Stimulated activated CD4-positive, alpha-beta T cell treated with anti-CD3 and anti-CD28 coated beads, TNF-alpha, amount 100 ng/mL, for 48 hours (primary cell): ENCODE measurements around the gene NISCH.

Experiments
- DNase-seq, 3 donors: peaks; one replicate each; pipeline ENCODE4 v3.0.0-alpha.2; 2020; ENCODE audit warnings: low read depth in 3 of 3

NISCH gene

DNA sequence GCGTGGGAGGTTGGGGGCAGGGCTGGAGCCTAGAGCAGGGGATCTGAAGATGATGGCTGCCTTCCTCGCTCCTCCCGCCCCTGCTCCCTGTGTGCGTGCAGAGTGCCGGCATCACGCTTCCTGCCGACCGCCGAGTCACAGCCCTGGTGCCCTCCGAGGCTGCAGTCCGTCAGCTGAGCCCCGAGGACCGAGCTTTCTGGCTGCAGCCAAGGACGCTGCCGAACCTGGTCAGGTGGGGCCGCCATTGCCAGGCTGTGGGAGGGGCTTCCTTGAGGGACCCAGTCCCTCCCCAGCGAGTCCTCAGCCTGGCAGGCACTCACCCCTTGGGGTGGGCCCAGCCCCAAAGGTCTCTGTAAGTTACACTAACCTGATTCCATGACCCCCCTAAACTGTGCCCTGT lies 57.3 kb downstream of the NISCH start:
- no peak for DNase-seq

DNA sequence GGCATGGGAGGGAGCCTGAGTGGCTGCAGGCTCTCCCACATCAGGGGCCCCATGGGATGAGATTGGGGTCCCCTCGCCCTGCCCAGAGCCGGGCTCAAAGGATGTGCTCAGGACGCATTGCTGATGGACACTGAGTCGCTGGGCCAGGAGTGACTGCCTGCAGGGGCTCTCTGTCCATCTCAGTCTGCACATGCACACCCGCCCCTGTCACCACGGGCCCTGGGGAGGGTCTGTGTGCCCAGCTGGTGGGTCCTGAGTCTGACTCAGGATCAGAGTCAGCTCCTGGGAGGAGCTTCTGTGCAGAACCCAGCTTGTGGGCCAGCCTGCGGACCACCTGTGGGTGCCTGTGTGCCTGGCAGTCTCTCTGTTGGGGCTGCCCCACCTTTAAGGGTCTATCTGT lies 57.9 kb downstream of the NISCH start:
- DNase-seq: no peak

DNA sequence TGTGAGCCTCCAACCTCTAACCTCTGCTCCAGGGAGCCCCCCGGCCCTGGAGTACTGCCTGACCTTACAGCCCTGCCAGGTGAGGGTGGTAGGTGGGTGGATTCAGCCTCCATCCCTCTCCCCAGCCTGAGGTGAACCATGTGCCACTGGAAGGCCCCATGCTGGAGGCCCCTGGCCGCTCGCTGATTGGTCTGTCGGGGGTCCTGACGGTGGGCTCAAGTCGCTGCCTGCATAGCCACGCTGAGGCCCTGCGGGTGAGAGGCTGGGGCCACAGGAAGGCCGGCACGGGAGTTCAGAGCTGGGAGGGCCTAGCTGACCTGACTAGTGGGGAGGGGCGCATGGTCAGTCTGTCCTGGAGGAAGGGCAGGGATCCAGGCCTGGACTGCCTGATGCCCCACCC lies 59.2 kb downstream of the NISCH start:
- DNase-seq: no peak

- no peak for DNase-seq
These were observed 59.8 kb downstream of the NISCH start for GRCh38 chr3:52515192-52515591.

GRCh38 chr3:52516509-52517195 lies 61.2 kb downstream of the NISCH start:
- no peak for DNase-seq

GRCh38 chr3:52517796-52518722 lies 62.7 kb downstream of the NISCH start:
- no peak for DNase-seq

DNA sequence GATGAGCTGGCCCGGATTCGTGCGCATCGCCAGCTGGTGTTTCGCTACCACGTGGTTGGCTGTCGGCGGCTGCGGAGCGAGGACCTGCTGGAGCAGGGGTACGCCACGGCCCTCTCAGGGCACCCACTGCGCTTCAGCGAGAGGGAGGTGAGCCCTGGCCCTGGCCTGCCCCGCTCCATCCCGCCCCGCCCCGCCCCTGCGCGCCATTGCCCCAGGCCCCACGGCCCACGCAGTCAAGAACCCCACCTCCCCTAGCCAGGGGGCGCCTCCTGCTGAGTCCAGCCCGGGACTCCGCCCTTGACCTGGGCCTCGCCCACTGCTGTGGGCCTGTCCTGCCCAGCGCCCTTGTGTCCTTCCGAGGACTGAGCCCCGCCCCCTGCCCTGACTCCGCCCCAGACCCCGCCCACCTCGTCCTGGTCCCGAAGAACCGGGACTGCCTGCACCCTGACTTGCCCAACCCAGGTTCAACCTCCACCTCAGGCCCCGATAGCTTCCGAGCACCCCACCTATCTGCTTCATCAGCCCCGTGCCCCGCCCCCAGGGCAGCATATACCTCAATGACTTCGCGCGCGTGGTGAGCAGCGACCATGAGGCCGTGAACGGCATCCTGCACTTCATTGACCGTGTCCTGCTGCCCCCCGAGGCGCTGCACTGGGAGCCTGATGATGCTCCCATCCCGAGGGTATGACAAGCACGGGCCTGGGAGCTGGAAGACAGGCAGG lies 63.5 kb downstream of the NISCH start:
- DNase-seq: no peak

GRCh38 chr3:52519445-52520140 lies 64.2 kb downstream of the NISCH start:
- no peak for DNase-seq

DNA sequence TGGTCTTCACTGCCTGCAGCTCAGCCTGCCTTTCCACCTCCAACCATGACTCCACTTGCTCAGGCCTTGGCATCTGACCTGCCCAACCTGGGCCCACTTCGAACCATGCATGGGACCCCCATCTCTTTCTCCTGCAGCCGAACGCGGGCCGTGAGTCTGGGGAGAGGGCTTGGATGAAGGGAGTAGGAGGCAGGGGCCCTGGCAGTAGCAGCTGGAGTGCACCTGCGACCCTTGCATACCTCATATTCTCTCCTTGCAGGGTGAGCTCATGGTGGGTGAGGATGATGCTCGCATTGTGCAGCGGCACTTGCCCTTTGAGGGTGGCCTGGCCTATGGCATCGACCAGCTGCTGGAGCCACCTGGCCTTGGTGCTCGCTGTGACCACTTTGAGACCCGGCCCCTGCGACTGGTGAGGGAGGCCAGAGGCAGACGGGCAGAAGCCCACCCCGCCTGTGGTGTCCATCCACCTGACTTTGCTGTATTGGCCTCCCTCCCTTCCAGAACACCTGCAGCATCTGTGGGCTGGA lies 64.8 kb downstream of the NISCH start:
- no peak for DNase-seq

DNA sequence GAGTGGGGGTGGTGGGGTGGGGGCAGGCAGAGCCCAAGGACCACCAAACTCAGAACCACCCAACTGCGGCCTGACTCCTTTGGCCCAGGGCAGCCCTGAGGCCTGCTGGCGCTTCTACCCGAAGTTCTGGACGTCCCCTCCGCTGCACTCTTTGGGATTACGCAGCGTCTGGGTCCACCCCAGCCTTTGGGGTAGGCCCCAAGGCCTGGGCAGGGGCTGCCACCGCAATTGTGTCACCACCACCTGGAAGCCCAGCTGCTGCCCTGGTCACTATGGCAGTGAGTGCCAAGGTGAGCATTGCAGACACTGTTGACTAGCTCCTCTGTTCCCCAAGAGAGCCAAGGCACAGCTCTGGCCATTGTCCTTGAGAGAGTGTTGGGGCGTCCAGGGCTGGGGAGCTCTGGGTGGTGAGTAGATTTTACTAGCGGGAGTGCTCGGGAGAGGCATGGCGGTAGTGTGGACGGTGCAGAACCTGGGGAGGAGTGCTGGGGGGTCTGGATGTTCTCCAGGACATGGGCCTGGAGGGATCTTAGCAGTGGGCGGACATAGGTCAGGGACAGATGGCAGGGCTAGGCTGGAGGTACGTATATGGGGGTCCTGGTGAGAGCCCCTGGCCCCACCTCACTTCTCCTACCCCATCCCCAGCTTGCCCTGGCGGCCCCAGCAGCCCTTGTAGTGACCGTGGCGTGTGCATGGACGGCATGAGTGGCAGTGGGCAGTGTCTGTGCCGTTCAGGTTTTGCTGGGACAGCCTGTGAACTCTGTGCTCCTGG lies 65.5 kb downstream of the NISCH start:
- DNase-seq: no peak

DNA sequence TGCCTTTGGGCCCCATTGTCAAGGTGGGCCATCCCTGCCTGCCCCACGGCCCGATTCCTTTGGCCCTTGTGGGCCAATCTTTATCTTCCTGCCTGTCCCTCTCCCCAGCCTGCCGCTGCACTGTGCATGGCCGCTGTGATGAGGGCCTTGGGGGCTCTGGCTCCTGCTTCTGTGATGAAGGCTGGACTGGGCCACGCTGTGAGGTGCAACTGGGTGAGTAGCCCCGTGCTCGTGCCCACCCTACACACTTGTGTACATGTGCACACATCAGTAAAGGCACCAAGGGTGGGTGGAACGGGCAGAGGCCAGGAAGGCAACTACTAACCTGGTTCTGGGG lies 66.1 kb downstream of the NISCH start:
- DNase-seq: no peak

DNA sequence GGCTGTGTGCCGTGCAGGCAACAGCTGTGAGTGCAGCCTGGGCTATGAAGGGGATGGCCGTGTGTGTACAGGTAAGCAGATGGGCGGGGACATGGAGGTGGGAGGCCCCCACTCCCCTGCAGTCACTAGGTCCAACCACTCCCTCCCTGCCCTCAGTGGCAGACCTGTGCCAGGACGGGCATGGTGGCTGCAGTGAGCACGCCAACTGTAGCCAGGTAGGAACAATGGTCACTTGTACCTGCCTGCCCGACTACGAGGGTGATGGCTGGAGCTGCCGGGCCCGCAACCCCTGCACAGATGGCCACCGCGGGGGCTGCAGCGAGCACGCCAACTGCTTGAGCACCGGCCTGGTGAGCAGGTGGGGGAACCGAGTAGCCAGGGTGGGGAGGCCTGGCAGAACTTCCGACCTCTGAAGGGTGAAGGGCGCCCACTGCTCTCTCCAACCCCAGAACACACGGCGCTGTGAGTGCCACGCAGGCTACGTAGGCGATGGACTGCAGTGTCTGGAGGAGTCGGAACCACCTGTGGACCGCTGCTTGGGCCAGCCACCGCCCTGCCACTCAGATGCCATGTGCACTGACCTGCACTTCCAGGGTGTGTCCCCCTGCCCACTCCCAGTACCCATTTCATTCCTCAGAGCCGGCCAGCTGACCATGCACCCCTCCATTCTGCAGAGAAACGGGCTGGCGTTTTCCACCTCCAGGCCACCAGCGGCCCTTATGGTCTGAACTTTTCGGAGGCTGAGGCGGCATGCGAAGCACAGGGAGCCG lies 66.7 kb downstream of the NISCH start:
- no peak for DNase-seq

DNA sequence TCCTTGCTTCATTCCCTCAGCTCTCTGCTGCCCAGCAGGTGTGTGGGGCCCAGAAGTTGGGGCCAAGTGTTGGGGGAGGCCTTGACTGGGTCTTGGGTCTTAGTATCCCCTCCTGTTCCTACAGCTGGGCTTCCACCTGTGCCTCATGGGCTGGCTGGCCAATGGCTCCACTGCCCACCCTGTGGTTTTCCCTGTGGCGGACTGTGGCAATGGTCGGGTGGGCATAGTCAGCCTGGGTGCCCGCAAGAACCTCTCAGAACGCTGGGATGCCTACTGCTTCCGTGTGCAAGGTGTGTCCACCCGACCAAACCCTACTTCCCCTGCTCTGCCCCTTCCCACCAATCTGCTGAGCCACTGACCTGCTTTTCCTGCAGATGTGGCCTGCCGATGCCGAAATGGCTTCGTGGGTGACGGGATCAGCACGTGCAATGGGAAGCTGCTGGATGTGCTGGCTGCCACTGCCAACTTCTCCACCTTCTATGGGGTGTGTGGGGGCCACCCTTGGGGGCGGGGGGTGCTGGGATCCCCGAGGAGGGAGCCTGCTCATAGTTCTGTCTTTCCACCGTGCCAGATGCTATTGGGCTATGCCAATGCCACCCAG lies 67.3 kb downstream of the NISCH start:
- no peak for DNase-seq

DNA sequence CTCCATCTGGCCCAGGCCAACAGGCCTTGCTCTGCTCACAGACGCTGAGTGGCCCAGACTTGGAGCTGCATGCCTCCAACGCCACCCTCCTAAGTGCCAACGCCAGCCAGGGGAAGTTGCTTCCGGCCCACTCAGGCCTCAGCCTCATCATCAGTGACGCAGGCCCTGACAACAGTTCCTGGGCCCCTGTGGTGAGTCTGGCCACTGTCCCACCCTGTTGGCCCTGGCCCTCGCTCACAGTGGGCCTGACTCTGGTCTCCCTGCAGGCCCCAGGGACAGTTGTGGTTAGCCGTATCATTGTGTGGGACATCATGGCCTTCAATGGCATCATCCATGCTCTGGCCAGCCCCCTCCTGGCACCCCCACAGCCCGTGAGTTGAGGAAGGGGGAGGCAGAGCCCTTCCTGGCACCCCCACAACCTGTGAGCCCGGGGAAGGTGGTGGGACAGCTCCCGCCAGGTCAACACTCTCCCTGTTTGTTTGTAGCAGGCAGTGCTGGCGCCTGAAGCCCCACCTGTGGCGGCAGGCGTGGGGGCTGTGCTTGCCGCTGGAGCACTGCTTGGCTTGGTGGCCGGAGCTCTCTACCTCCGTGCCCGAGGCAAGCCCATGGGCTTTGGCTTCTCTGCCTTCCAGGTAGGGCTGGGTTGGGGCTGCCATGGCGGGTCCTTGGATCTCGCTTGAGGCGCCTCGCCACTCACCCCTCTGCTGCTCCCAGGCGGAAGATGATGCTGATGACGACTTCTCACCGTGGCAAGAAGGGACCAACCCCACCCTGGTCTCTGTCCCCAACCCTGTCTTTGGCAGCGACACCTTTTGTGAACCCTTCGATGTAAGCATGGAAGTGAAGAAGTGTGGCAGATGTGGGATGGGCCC lies 68.2 kb downstream of the NISCH start:
- DNase-seq: no peak

- no peak for DNase-seq
These were observed 68.9 kb downstream of the NISCH start for GRCh38 chr3:52524258-52524751.

DNA sequence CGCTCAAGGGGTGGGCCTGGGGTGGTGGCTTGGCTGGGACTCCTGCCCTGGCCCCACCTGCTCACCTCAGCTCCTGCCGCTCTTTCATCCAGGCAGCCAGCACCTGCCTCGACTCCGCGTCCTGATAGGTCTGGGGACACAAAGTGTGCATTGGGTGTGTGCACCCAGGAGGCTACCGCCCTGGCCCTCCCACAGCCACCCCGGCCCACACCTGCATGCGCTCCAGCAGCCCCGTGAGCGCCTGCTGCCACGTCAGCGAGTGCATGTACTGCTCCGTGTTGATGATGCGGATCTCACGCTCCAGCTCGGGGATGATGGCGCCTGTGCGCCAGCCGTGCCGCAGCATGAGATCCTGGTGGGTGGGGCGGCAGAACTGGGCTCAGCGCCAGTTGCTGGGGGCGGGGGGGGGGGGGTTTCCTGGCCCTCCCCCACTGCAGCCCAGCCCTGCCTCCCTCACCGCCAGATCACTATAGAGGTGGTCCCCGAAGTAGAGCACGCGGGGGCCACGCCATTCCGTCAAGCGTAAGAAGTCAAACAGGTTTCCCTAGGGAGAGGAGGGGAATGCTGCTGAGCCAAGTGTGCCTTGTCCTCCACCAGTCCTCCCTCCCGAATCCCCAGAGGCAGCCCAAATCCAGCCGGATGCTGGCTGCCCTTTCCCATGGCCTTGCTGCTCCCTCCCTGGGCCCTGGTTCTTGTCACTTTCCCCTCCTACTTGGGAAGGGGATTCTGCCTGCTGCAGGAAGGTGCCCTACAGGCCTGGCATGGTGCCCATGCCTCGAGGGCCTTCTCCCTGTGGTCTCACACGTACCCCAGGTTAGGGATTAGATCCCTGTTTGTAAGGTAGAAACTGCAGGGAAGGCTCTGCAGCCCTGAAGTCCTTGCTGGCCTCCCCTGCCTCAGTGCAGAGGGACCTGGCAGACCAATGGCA lies 69.6 kb downstream of the NISCH start:
- DNase-seq: no peak
